ENCODE measurements around the gene SLC23A2.

SLC23A2 gene

GRCh38 chr20:4836473-4836872 lies 164.8 kb downstream of the SLC23A2 start:
- DNase-seq: no peak

- no peak for DNase-seq
Measured at GRCh38 chr20:4835244-4836177, 165.8 kb downstream of the SLC23A2 start.

- no peak for DNase-seq
Measured at GRCh38 chr20:4833074-4833728, 168.1 kb downstream of the SLC23A2 start.

- no peak for DNase-seq
Measured at GRCh38 chr20:4832469-4832868, 168.8 kb downstream of the SLC23A2 start.

DNA sequence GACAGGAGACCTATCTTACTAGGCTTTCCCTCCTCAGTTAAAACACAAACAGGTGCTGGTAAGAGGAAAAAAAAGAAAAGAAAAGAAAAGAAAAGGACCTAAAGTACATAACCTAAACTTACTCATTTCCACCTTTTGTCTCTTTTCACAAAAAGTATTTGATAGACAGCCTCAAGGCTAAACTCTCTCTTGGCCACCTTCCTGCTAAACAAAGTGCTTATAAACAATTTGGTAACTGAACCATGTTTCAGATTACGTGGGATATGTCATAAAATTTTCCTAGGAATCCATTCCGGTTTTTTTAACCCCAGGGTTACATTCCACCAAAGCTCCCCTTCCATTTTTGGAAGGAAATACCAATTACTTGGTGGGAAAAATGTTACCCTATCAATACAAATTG lies 170.6 kb downstream of the SLC23A2 start:
- DNase-seq: no peak

- DNase-seq: no peak
Measured at GRCh38 chr20:4830259-4830658, 171.1 kb downstream of the SLC23A2 start.

DNA sequence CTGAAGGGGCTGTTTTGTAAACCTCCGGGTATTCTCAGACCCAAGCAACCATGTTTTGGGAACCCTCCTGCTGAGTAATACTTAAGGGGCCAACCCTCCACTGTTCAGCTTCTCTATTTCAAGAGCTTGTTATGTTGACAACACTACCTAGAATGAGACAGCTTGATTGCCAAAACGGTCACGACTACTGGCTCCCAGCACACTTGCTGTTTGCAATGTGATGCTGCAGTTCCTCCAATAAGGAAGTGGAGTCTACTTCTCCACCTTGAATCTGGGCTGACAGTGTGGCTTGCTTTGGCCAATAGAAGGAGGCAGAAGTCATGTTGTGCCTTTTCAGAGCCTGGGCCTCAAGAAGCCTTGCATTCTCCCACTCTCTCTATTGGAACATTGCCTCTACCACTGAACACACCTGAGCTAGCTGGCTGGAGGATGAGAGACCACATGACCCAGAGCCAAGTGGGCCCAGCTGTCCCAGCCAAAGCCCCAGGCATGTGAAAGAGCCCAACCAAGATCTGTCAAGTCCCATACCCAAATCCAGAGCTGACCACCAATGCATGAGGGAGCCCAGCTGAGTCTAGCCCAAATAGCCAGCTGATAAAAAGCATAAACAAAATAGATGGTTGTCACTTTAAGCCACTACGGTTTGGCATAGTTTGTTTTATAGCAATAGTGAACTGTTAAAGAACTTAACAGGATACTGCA lies 171.6 kb downstream of the SLC23A2 start:
- DNase-seq: peak; percentile 60

- DNase-seq: peak; percentile 40
Measured at GRCh38 chr20:4828830-4829513, 172.3 kb downstream of the SLC23A2 start.

- DNase-seq: no peak
Measured at GRCh38 chr20:4821590-4821989, 179.7 kb downstream of the SLC23A2 start.

- no peak for DNase-seq
Measured at GRCh38 chr20:4820806-4821518, 180.3 kb downstream of the SLC23A2 start.

GRCh38 chr20:4819901-4820300 lies 181.4 kb downstream of the SLC23A2 start:
- no peak for DNase-seq

DNA sequence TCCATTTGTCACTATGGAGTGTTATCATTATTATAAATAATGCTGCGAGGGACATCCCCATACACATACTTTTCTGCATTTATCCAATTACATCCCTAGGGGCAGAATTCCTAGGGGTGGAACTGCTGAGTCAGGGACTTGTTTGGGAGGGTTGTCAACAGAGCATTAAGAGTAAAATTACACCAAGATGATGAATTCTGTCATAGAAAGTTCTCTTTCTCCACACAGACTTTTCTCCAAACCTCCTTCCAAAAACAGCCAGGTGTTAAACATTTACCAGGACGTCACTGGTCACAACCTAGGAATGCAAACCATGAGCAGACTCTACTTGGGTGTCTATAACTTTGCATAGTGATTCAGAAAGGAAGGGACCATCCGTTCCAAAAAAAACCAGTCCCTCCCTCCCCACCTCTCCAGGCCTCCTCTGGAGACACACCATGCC lies 184.1 kb downstream of the SLC23A2 start:
- DNase-seq: no peak

DNA sequence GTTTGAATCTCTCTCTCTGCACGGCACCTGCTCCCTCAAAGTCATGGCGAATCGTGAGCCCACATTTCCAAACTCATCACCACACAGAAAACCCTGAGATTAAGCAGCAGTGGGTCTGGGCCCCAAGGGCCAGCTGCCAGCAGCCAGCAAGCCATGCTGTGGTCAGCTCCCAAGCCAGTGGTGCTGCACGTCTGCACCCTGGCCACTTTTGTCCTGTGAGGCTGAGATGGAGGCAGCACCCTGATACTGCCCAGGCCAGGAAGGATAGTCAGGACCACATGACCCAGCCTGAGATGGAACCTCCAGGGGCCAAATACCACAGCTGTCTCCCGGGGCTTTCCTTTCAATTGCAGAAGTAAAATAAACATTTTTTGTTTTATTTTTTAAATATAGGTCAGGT lies 185.7 kb downstream of the SLC23A2 start:
- no peak for DNase-seq

DNA sequence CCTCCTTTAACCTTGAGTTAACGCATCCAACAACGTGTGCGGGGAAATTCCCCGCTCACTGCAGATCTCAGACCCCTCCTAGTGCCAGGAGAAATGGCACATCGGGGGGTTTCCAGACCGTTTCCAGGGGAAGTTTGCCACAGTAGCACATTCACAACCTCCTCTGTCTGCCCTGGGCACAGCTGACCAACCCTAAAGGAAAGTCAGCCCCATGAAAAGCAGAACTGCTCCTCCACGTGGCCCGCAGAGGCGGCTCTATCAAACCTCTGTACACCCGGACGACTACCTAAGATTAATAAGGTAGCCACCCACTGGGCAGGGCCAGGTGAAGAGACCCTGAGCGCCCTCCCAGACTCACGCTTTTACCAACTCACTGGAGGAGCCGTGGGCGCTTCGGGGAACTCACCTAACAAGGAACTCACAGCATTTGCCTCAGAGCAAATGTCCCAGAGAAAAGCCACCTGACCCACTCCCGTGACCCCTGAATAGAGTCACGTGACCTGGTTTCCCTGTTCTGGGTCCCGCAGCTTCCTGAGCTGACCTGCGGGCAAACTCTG lies 186.5 kb downstream of the SLC23A2 start:
- DNase-seq: peak; percentile 70

- DNase-seq: peak; percentile 67
Measured at GRCh38 chr20:4813863-4814695, 187.2 kb downstream of the SLC23A2 start.

DNA sequence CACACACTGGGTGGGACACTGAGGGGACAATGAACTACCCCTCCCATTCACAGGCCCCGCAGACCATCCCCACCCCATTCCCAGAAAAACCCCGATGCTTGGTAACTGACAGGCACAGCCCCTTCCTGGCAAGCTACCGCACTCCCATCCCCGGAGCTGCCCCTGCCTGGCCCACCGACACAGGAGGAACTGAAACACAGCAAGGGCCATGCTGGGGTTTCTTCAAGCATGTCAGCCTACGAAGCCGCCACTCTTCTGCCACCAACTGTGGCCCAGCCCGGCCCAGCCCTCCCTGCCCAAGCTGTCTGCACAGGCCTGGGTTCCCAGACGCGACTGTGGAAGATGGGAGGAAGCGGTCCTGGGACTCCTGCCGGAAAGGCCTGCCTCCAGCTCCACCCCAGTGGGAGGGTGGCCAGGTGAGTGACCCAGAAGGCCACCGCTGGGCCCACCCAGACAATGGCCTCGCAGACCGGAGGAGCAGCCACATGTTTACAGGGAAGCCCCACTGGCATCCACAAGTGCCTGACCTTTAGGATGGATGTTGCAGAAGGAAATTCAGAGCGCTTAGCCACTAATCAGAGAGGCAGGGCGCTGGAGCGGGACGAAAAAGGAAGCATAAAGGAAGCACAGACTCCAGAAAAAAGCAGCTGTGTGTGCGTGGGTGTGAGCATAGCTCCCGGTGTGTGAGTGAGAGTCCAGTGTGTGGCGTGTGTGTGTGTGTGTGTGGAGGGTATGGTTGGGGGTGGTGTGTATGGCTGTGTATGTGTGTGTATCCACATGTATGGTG lies 188.0 kb downstream of the SLC23A2 start:
- DNase-seq: peak; percentile 22

DNA sequence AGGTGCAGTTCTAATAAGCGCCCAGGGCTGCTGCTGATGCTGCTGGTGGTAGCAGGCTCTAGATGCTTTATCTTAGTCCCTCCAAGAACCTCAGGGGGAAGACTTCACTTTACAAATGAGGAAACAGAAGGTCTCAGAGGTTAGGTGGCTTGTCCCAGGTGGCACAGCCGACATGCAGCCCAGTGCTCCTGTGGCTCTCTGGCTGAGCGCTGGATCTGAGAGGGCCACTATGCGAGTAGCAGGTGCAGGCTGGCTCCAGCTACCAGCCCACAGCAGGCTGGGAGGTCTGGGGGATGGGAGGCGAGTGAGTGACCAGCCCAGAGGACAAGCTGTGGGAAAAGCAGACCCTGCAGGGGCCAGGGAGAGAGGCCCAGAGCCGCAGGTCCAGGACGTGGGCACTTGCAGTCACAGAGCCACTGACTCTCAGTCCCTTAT lies 188.7 kb downstream of the SLC23A2 start:
- peak; percentile 53 for DNase-seq

DNA sequence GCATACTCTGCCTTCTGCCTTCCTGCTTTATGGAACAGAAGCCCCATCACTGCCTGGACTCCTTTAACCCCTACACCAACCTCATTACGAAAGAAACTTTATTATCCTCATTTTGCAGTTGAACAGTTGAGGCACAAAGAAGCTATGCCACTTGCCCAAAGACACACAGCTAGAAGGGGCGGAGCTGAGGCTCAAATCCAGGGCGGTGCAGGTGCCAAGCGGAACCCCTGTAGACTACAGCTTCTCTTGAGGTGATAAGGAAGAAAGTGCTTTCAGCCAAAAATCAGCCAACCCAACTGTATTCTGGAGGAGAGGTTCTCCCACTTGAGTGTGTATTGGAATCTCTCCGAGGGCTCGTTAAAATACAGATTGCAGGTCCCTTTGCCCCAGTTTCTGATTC lies 189.1 kb downstream of the SLC23A2 start:
- peak; percentile 51 for DNase-seq

GRCh38 chr20:4811661-4812181 lies 189.6 kb downstream of the SLC23A2 start:
- peak; percentile 81 for DNase-seq

- no peak for DNase-seq
Measured at GRCh38 chr20:4811257-4811656, 190.1 kb downstream of the SLC23A2 start.
